Right renal cortex interstitium (tissue), 3 donors: ENCODE results near the gene TSHZ3. TPM values are rescaled to one million over a fixed set of nuclear protein-coding genes. Genes with fewer than 3 reads are reported as not detected.

Source experiments
- DNase-seq, 3 donors: peaks; one replicate each; pipeline ENCODE4 v3.0.0-alpha.2; 2013; ENCODE audit warnings: low read depth in 3 of 3, low spot score in 2 of 3
- polyA plus RNA-seq, 3 donors: library from polyadenylated mRNA; unstranded; fragments of 120-200 nt; gene quantifications; one replicate each; pipeline ENCODE4 v1.2.1, GENCODE V29; 2013; ENCODE audit not compliant: insufficient read length in 3 of 3

The TSHZ3 gene
- 10 to 100 TPM; 11.9 to 12.8 (median 12.3) TPM for polyA plus RNA-seq

- no peak for DNase-seq
Observed at GRCh38 chr19:31349160-31349881, at the start of gene TSHZ3. Gene TSHZ3, minus strand, starts transcription at chr19:31349436. Its CDS starts 217 bp downstream, at chr19:31349219.

DNA sequence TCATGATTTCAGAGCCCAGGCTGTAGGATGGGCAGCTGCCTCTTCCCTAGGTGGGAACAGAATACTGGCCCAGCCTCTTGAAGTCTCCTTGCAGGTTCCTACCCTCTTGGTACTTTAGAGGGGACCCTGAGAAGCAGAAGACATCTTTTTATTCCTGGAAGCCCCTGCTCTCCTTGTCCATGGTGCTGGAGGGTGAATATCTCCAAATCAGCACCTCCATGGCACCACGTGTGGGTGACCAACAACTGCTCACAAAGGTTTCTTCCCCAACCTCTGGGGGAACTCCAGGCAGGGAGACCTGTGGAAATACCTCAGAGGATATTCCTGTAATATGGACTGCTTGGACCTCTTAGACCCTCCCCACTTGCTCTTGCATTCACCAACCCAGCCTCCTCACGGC lies 48.1 kb upstream of the TSHZ3 start:
- DNase-seq = no peak

- DNase-seq = peak; percentile 1 to 36 (median 10)
Observed at GRCh38 chr19:31392464-31392863, 43.2 kb upstream of the TSHZ3 start.

DNA sequence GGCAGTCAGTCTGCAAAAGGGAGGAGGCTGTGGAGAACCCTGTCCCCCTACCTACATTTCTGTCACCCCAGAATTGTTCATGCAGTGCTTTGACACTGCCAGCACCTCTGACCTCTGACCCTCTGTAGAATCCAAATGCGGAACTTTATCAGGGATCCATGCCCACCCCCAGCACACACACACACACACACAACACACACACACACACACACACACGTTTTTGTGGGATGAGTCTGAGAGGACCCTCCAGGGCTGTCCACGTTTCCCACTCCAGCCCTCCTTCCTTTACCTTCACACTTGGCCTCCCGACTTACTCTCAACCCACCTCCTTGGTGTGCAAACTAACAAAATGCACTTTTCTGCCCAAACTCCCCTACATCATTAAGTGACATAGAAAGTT lies 42.3 kb upstream of the TSHZ3 start:
- no peak for DNase-seq

- DNase-seq = no peak
Observed at GRCh38 chr19:31390711-31391110, 41.5 kb upstream of the TSHZ3 start.

DNA sequence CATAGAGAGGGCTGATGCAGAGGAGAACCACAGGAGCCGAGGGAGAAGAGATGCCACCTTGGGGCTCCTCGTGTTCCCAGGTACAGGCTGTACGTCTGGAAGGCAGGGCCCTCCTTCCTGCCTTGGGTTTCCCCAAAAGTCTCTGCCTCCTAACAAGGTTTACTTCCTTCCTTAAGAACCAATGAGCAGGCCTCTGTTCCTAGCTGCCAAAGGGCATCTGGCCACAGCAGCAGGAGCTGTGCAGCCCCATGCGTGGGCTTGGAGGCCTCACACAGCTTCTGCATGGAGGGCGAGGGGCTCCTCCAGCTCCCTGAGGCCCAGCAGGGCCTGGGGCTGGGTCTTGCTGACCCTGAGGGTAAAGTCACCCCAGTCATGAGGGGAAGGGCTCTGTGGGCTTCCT lies 40.6 kb upstream of the TSHZ3 start:
- DNase-seq = no peak

DNA sequence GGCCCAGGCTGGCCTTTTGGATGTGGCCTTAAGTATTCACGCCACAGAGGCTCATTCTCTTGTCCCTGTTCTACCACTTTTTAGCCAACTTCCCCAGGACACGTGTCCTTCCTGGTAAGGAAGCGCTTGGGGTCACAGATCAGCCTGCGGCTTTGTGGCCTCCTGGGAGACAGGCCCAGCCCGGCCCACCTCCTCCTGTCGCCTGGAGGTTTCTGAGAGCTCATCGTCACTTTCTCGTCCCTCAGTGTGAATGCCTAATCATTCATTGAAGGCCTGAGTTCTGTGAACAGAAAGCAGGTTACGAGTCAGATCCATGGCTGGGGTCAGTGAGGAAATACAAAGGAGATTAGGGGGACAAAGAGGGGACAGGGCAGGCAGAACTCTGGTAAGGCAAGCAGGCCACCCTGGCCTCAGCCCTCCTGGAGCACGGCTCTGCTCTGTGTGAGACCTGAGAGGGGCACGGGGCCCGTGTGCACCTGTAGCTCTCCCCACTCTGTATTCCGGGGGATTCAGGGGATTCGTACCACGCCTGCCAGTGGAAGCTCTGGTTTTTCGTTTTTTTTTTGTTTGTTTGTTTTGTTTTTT lies 38.6 kb upstream of the TSHZ3 start:
- DNase-seq = no peak

DNA sequence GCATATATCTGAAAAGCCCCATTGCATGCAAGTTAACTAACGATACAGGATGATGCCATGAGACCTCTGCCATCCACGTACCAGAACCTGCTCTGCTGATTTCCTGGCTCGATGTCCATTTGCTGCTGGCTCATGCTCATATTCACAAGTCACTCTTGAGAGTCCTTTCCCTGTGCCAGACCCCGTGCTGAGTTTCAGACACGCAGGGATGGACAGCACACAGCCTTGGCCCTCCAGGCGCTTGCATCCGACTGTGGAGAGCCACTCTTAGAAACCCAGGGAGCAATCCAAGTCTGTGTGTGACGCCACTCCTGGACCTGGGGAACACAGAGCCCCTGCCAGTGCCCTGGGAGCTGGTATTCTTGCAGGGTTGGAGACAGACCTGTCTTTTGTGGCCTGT lies 37.6 kb upstream of the TSHZ3 start:
- no peak for DNase-seq

DNA sequence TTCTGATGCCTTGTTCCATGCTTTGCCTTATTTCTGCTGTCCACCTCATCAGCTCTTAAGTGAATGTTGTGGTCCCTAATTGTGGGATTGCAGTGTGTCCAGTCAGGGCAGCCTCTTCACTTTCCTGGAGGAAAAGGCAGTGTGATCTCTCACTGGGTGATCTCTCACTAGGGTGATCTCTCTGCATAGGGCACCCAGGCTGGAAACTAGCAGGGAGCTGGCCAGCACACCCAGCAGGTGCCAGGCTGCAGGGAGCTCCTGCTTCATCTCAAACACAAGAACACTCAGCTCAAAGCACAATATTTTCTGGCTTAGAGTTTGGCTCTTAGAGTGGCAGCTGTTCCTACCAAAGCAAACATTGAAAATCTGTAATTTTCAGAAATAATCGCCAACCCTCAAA lies 36.5 kb upstream of the TSHZ3 start:
- no peak for DNase-seq

DNA sequence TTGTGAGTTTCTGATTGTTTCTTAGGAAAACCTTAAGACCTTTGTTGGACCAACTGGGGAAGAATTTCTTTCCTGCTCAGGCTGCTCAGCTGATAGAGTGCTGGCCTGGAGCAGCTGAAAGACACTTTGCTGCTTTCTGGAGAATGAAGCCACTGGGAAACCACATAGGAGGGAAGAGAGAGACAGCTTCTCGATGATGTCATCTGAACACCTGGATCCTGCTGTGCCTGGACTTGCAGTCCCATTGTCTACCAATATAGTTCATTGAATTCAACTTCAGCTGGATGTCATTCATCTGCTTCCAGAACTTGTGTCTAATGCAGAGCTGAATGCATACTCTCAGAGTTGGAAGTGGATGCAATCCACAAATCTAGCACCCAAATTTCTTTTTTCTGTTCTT lies 34.3 kb upstream of the TSHZ3 start:
- DNase-seq = no peak

- DNase-seq = no peak
Observed at GRCh38 chr19:31380854-31381253, 31.6 kb upstream of the TSHZ3 start.

GRCh38 chr19:31378404-31378803 lies 29.2 kb upstream of the TSHZ3 start:
- DNase-seq = no peak

DNA sequence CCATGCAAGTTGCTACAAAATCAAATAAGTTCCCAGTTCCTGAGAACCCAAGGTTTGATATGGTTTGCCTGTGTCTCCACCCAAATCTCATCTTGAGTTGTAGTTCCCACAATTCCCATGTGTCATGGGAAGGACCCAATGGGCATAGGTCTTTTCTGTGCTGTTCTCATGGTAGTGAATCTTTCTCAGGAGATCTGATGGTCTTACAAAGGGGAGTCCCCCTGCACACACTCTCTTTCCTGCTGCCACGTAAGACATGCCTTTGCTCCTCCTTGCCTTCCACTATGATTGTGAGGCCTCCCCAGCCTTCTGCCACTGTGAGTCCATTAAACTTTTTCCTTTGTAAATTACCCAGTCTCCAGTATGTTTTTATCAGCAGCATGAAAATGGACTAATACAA lies 28.5 kb upstream of the TSHZ3 start:
- DNase-seq = no peak

DNA sequence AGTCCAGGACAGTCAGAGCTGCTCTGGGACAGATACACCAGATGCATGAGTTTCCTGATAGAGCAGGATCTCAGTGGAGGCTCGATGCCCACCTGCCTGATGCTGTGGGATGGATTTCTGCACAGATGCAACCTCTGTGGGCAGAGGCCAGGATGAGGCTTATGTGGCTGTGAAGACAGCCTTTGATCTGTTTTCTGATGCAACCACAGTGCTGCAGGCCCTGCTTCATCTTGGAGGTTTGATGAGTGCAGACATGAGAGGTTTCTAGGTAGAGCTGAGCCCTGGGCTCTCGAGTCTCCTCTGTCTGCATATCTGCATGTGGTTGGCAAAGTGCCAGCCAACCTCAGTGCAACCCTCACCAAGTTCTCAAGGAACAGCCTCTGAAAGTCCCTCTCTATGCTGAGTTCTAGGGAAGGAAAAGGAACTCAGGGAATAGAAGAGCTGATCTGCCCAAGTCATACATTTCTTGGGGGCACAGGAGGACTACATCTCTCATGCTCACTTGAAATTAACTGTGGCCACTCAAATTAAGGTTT lies 23.1 kb upstream of the TSHZ3 start:
- DNase-seq = no peak

DNA sequence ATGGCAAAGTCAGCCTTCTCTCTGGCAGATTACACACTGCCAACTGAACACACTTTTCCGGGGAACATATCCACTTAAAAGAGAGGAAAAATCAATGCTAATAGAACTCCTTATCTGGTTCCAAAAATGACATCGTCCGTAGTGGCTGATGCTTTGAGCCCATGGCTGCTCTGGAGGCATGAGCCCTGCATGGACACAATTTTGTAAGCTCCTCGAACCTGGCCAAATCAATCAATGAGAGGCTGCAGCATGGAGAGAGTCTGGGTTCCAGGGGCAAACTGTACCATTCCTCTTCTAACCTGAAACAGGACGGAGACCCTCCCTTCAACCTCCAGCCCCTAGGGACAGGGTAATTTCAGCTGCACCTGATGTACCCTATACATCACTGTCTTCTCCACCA lies 21.0 kb upstream of the TSHZ3 start:
- no peak for DNase-seq

DNA sequence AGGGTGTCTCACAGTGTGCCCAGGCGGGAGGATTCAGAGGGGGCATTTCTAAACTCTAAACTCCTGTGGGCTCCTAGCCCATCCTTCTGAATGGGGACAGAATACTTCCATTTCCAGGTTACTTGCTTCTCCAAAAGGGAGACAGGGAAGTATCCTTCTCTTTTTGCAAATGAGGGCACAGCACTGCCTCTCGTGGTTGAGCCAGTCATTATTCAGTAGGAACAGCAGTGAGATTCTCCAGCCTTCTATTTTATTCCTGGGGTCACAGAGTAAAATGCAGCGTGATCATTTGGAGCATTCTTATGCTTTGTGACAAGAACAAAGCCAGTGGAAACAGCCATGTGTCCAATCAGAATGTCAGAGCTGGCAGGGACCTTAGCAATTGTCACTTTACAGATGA lies 15.7 kb upstream of the TSHZ3 start:
- no peak for DNase-seq

GRCh38 chr19:31361728-31362127 lies 12.5 kb upstream of the TSHZ3 start:
- no peak for DNase-seq

GRCh38 chr19:31357315-31357673 lies 8.1 kb upstream of the TSHZ3 start:
- DNase-seq = no peak

GRCh38 chr19:31356587-31357314 lies 7.5 kb upstream of the TSHZ3 start:
- no peak for DNase-seq

DNA sequence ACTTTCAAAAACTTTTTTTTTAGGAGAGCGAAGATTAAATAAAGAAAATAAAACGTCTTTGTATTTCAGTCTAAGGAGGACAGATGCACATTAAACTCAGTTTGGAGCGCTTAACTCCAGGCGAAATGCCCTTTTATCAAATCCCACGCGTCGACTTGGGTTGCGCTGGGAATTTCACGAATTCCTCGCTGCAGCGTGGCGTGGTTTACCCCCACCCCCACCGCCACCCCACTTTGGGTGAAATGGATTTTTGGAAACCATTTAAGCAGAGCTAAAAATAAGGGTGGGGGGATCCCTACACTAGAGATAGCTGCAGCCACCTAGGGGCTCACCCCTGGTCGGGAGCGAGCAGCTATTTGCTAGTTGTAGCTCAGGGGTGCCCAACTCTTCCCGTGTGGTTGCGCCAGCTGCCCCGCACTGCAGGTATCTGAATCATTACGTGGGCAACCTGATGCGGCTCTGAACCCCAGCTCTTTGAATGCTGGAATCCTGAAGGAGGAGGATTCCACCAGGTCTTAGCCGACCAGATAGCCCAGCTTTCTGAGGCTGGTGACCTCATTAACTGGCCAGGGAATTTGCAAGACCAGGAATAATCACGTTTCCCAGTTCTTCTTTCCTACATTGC lies 6.5 kb upstream of the TSHZ3 start:
- no peak for DNase-seq
